SK-MEL-5 (cell line): ENCODE data around the gene THRB. TPM values are rescaled to one million over a fixed set of nuclear protein-coding genes. Genes with fewer than 3 reads are reported as not detected.

Experiments used
- DNase-seq: peaks from one replicate; pipeline ENCODE4 v3.0.0-alpha.2; 2016; ENCODE audit warnings: low read depth, low spot score
- in situ Hi-C: cut with HindIII; loops from 2 replicates; pipeline ENCODE4 v1.10.0; 2016; ENCODE audit warnings: low sequenced_read_pairs, high pct_unique_total_duplicates, low pct_unique_long_range_greater_than_20kb
- total RNA-seq: library from RNA; depleted of rRNA; stranded (reverse); fragments of >200 nt; shearing (Covaris generic); gene quantifications from 2 replicates; pipeline ENCODE4 v1.2.3, GENCODE V29; 2014

Gene THRB
- total RNA-seq, 1 experiment from 2014 or later, result 0.16 TPM

GRCh38 chr3:24472358-24472757 lies 22.3 kb downstream of the THRB start:
- in situ Hi-C loops, result no loop called here
- DNase-seq, result no peak

DNA sequence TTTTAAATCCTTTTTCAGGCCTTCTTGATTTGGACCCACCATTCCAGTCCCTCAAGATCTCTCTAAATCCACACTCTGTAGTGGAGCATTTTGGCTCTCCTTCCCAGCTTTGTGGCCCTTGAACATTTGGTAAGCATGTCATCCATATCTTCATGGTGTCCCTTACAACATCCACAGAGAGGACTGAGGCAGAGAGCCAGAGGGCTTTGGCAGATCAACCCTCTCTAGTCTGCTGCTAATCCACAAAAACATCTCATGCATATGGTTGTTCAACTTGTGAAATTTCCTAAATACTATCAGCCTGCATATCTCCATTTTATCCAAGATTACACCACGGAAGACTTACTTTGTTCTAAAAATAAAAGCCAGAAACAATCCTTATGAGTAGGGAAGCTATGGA lies 23.2 kb downstream of the THRB start:
- in situ Hi-C loops, result no loop called here
- no peak for DNase-seq

DNA sequence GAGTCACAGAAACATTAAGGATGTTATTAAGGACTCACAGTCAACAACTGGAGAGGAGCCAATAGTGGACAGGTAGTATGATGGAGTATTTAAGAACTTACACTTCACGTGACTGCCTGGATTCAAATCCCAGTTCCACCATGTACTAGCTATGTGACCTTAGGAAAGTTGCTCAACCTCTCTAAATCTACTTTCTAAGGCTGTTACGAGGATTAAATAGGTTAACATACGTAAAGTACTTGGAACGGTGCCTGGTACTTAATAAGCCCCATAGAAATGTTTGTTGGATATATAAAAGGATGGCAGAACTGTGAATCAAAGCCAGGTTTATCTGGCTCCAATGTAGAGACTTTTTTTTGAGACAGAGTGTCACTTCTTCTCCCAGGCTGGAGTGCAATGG lies 24.4 kb downstream of the THRB start:
- in situ Hi-C loops, result no loop called here
- DNase-seq, result no peak

DNA sequence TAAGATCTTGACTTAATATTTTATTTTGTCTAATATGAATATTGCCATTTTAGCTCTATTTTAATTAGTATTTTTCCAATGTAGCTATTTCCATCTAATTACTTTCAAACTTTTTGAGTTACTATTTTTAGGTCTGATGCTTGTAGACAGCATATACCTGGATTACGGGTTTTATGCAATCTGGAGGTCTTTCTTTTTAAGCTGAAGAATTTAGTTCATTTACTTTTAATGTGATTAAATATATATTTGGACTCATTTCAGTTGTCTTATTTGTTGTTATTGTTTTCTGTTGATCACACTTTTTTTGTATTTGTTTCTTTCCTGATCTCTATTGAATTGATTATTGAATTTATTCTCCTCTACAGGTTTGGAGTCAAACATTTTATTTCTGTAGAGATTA lies 30.3 kb downstream of the THRB start:
- in situ Hi-C loops, result no loop called here
- DNase-seq, result no peak

- DNase-seq, result no peak
- in situ Hi-C loops, result no loop called here
Observed at GRCh38 chr3:24462737-24463136, 31.9 kb downstream of the THRB start.

DNA sequence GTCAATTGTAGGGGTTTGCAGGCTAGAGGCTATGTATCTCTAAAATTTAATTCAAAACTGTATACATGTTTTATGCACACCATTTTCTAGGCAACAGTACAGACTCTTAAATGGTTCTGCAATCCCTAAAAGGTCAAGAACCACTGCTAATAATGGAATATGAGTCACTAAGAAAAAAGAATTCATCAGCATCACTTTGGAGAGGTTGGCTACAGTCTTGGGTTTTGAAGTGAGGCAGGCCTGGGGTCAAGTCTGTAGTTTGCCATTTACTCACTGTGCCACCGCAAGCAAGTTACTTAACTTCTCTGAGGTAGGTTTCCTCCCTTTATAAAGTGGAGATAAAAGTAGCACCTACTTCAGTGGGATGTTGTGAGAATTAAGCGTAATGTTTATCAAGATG lies 33.7 kb downstream of the THRB start:
- no peak for DNase-seq
- in situ Hi-C loops, result no loop called here

GRCh38 chr3:24457719-24458118 lies 36.9 kb downstream of the THRB start:
- in situ Hi-C loops, result no loop called here
- DNase-seq, result no peak

GRCh38 chr3:24454856-24455255 lies 39.8 kb downstream of the THRB start:
- in situ Hi-C loops, result no loop called here
- no peak for DNase-seq

- in situ Hi-C loops, result no loop called here
Observed at GRCh38 chr3:24454393-24454792, 40.3 kb downstream of the THRB start.

GRCh38 chr3:24451461-24452099 lies 43.1 kb downstream of the THRB start:
- DNase-seq, result no peak
- in situ Hi-C loops, result no loop called here

More at GRCh38 chr3:24454393-24454792, 40.3 kb downstream of the THRB start:
- DNase-seq, result no peak

GRCh38 chr3:24450160-24450907 lies 44.3 kb downstream of the THRB start:
- in situ Hi-C loops, result no loop called here

GRCh38 chr3:24447836-24448235 lies 46.8 kb downstream of the THRB start:
- no peak for DNase-seq
- in situ Hi-C loops, result no loop called here

More at GRCh38 chr3:24450160-24450907, 44.3 kb downstream of the THRB start:
- DNase-seq, result no peak

DNA sequence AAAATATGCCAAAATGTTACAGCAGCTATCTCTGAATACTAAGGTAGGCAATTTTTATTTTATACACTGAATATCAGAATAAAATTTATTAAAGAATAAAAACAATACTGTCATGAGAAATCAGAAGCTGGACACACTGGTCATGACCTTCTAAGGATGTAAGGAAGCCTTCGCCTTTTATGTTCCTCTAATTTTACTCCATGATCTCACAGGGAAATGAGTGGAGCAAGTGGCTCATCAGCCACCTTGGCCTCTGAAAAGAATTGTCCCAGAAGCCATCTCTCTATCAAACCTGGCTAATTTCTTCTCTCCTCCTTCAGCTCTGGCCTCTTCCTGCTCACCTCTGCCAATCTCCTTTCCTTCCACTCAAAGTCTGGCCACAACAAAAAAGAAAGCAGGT lies 48.6 kb downstream of the THRB start:
- DNase-seq, result no peak
- in situ Hi-C loops, result no loop called here

- DNase-seq, result no peak
- in situ Hi-C loops, result no loop called here
Observed at GRCh38 chr3:24443476-24443875, 51.2 kb downstream of the THRB start.

DNA sequence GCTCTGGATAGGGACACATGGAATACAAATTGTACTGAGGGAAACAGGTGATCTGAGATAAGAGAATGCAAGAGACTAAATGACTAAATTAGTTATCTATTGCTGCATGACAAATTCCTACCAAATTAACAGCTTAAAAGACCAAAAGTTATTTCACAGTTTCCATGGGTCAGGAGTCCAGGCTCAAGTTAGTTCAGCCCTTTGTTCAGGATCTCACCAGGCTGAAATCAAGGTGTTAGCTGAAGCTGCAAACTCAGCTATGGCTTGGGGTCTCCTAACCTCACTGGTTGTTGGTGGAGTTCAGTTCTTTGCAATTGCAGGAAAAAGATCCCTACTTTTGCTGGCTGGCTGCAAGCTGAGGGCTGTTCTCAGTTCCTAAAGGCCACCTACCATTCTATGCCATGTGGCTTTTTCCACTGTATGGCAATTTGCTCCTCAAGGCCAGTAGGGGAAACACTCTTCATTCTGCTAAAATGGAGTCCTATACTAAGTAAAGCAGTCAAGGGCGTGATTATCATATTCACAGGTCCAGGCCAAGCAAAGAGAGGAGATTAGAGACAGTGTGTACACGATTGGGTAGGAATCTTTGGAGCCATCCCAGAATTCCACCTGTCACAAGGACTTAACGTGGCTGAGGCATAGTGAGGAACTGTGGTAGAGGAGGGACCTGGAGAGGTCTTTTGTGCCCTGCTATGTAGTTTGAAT lies 53.7 kb downstream of the THRB start:
- in situ Hi-C loops, result no loop called here

GRCh38 chr3:24439021-24439420 lies 55.6 kb downstream of the THRB start:
- in situ Hi-C loops, result no loop called here
- no peak for DNase-seq

More for the DNA sequence above, 53.7 kb downstream of the THRB start:
- no peak for DNase-seq

DNA sequence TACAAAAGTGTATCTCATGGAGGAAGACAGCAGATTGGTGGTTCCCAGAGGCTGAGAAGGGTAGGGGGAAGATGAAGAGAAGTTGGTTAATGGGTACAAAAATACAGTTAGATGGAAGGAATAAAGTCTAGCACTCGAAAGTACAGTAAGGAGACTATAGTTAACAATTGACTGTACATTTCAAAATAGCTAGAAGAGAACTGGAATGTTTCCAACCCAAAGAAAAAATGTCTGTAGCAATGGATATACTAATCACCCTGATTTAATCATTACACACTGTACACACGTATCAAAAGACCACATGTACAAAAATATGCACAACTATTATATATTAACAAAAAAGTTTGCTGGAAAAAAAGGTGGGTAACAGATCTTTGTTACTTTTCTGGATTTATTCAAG lies 57.3 kb downstream of the THRB start:
- in situ Hi-C loops, result no loop called here
- no peak for DNase-seq

- in situ Hi-C loops, result no loop called here
- no peak for DNase-seq
Observed at GRCh38 chr3:24435584-24435983, 59.1 kb downstream of the THRB start.

GRCh38 chr3:24434651-24435050 lies 60.0 kb downstream of the THRB start:
- no peak for DNase-seq

More at GRCh38 chr3:24434651-24435050, 60.0 kb downstream of the THRB start:
- in situ Hi-C loops, result no loop called here
